ENCODE data around the gene TOM1L2.

GRCh38 chr17:17866897-17867296, 105.3 kb downstream of the TOM1L2 start:
- no peak for TF ChIP-seq POLR2A (IDR thresholded peaks at IDR 0.05)
- no peak for TF ChIP-seq CTCF (IDR thresholded peaks at IDR 0.05)

Data from heart left ventricle (tissue), 13 donors.